HG02870 (cell line): ENCODE measurements around the gene BGN.

Source experiments
- ATAC-seq: cut with Tn5 transposase; IDR thresholded peaks from one replicate; pipeline ENCODE4 v1.9.1; 2021; ENCODE audit warnings: mild to moderate bottlenecking, moderate library complexity; ENCODE audit not compliant: unreplicated experiment

BGN gene

DNA sequence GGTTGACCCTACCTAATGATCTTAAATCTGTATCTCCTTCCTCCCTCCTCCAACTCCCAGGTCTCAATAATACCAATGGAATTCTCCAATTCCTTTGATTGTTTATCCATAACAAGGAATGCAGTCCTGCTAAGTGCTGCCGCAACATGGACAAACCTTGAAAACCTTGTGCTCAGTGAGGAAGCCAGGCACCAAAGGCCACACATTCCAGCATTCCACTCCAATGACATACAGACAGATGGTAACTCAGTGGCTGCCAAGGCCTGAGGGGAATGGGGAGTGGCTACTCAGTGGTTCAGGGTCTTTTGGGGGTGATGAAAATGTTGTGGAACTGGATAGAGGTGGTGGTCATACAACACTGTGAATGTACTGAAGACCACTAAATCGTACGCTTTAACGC, 34.8 kb upstream of the BGN start:
- ATAC-seq = no peak

GRCh38 chrX:153460826-153461225, 34.0 kb upstream of the BGN start:
- ATAC-seq = no peak

DNA sequence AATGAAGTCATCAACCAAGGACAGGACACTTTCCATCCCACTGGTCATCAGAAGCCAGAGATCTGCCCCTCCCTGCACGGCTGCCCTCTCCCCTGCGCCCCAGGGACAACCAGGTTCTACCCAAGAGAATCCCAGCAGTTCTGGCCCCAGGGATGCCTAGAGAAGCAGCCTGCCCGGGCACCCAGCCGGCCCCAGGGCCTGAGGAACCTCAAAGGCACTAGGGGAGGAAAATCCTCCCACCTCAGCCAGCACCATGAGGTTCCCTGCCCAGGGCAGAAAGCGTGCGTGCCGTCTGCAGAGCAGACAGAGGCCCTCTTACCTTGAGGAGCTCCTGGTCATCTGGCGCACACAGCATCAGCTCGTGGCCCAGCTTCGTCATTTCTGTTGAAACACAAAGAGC, 32.5 kb upstream of the BGN start:
- no peak for ATAC-seq

GRCh38 chrX:153463031-153463430, 31.7 kb upstream of the BGN start:
- no peak for ATAC-seq

GRCh38 chrX:153463556-153463955, 31.2 kb upstream of the BGN start:
- no peak for ATAC-seq

DNA sequence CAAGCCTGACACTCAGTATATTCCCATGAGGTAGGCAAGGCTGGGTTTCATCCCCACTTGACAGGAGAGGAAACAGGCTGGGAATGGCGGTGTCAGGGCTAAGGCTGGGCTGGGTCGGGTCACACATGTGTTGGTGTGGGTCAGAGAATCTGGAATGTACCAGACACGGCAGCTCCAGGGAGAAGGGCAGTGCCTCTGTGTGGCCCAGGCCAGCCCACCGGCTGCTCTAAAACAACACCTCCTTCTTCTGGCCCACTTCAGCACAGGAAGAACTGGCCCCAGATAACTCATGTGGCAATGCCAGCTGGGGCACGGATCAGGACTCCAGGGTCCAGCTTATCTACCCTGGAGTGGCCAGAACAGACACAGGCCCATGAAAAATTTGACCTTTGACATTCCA, 30.7 kb upstream of the BGN start:
- ATAC-seq = no peak

DNA sequence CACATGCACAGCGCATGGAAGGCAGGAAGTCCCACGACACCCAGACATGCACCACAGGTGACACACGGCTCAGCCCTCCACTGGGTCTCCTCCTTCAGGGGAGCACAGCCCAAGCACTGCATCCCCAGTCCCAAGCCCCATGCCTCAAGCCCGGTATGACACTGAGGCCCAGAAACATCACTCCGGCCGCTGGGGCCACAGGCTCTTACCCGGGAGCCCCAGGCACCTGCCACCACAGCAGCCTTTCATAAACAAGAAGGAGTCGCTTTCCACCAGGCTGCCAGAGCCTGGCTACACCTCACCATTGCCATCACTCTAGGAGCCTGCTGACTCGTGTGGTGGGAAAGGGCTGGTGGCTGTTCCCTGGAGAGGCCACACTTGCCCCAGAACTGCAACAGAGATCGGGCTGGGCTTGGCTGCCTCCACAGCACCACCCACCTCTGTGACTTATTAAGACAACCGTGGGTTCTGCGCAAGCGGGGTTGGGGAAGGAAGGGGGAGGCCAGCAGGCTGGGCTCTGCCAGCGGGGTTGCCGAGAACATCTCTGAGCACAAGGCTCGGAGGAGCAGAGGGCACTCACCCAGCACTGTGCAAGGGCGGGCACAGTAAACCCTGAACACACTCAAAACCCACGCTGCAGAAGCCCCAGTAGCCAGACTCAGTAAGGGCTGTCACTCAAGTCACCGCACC, 28.9 kb upstream of the BGN start:
- no peak for ATAC-seq

DNA sequence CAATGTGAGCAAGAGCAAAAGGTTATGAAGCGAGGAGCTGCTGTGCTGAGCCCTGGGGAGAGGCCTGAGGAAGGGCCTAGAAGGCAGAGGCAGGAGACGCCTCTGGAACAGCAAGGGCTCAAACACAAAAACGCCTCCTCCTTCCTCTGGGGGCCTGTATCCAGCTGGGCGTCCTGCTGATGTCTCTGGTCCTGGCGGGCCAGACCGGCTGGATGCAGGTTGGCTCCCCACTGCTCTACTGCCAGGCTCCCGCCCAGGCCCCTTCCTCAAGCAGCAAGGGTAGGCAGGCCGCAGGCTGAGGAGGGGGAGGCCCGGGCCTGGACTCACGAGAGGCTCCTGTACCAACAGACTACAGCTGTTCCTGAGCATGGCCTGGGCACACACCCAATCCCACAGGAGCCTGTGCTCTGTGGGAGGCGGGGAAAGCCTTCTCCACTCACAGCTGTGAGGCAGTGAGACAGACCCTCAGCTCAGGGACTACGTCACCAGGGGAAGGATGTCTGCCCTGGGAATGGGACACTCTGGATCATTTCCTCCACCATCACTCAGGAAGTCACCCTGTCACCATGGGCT, 26.7 kb upstream of the BGN start:
- ATAC-seq = no peak

GRCh38 chrX:153469811-153470410, 24.9 kb upstream of the BGN start:
- ATAC-seq = peak; percentile 31

DNA sequence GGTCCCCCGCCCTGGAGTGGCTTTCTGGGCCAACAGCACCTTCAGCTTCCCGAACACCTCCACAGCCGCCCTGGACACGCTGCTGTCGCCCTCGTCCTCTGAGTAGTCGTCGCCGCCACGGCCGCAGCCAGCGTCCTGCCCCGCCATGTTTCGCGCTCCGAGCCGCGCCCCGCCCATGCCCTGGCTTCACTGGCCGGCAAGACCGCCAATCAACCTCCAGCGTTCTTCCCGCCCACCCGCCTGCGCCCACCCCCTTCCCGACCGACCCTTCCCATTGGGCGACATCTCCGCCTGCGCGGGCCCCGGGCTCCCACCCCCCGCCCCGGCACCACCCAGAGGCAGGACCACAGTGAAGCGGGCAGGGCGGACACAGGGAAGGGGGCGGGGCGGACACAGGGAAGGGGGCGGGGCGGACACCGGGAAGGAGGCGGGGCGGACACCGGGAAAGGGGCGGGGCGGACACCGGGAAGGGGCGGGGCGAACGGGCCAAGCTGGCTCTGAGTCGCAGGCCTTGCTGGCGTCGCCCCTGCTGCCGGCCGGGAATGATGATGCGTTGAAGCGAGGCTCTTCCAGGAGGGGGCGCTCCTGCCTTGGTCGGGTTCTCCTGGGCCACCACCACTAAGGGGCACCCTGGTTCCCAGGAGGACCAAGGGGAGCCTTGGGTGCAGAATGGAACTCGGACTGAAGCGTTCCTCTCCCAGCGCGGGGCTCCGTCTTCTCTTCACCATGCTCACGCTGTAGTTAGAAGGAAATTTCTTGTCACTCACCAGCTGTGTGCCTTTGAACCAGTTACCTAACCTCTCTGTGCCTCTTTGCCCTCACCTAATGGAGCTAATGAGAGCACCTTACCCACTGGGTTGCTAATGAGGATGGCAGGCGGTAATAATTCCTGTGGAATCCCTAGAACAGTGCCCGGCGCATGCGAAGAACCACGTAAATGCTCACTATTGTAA, 24.1 kb upstream of the BGN start, which contains the start of gene HAUS7:
Gene HAUS7 (minus strand): TSS at position 166 of the 953 bp plus-strand sequence. CDS start 19 bp downstream, at position 147.
- peak; percentile 68 for ATAC-seq

DNA sequence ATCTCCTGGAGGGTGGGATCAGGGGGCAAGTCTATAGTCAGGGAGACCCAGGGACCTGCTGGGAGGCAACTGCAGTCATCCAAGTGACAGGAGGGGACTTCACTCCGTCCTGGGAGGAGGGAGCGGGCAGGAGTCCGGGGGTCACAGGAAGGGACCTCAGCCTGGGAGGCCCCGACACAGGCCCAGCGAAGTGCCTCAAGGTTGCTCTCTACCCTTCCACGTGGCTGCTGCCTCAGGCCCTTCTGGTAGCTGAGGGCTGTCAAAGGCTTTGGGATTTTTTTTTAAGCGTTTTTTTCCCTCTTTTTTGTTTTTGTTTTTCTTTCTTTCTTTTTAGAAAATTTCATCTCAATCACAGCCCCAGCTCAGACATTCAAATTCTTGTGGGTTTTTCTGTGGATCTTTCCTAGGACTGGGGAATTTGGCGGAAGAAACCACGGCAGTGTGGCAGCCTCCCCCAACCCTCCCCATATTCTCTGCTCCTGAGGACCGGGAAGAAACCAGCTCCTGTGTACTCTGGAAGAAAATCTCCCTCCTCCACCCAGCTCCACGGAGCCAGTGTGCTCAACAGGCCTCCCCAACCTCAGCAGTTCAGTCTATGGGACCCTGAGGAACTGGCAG, 23.0 kb upstream of the BGN start:
- no peak for ATAC-seq

- no peak for ATAC-seq
These were observed 21.7 kb upstream of the BGN start for GRCh38 chrX:153473126-153473525.

DNA sequence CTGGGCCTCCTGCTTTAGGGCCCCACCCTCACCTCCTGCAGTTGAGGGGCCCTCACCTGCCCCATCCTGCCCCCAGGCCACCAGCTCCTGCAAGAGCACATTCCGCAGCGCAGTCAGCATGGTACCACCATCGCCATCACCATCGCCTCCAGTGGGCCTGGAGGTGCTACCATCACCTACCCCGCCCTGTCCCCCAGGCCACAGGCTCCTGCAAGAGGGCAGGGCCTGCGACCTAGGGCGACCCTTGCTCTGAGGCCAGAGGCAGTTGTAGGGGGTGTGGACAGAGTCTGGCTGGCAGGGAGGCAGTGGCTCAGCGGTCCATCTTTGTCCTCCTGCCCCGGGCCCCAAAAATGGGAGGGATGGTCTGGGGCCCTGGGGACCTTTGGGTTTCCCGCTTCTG, 20.5 kb upstream of the BGN start:
- ATAC-seq = no peak

DNA sequence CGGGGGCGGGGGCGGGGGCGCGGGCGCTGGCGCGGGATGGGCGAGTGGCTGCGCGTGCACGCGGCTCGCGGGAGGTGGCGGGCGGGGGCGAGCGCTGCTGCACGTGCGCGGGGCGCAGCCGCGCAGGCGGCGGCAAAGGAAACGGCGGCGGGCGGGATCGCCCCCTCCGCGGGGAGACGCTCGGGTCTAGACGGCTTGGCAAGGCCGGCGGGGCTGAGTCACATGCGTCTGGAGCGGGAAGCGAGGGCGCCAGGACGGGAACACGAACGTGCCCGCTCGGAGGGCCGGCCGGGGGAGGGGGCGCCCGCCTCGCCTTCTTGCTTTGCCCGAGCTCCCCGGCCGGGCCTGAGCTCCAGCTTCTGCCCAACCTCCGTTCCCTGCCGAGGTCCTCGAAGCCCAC, 20.1 kb upstream of the BGN start:
- no peak for ATAC-seq

- ATAC-seq = no peak
These were observed 19.5 kb upstream of the BGN start for GRCh38 chrX:153475271-153475670.

DNA sequence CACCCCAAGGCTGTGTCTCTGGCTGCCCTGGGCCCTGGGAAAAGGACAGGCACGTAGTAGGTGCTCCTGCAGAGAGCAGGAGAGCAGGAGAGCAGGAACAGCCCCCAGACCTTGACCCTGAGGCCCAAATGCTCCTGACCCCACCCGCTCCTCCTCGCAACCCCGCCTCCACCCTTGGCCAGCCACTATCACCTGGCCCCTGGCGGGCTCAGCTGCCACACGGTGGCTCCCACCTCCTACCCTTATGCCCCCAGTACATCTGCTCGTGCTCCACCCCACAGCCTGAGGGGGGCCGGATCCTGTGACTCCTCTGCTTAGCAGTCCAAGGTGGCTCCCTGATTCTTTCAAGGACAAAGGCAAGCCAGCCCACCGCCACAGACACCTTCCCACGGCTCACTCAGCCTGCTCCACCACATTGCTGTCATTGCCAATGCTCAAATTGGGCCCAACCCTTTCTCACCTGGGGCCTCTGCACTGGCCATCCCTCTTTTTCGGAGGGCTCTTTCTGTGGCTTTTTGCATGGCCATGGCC, 19.0 kb upstream of the BGN start:
- ATAC-seq = no peak

DNA sequence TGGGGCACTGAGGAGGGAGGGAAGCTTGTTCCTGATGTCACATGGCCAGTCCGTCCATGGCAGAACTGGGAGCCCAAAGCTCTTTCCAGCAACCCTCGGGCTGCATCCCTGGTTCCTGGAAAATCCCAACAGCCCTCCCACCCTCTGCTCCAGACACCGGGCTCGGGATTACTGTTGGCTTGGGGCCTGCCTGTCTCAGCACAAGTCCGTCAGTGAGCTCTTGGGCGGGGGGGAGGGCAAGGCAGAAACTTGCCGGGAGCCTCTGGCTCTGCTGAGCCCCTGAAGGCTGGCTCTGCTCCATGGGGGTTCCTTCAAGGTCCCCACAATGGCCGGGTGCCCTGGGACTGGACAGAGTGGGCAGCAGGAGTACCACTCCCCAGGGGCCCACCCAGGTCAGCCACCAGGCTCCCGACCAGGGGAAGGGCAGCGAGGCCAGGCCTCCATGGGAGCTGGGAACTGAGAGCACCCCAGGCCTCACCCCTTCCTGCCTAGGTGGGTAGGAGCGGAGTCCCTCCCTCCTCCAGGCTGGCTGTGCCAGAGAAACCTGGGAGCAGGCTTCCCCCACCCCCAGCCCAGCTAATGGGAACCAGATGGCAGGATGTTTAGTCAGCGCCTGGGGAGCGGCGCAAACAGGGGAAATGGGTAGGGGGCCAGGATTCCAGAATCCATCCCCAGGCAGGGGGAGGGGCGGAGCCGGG, 18.0 kb upstream of the BGN start:
- no peak for ATAC-seq

GRCh38 chrX:153477364-153477857, 17.4 kb upstream of the BGN start:
- no peak for ATAC-seq

- ATAC-seq = no peak
These were observed 16.9 kb upstream of the BGN start for GRCh38 chrX:153477901-153478300.

- no peak for ATAC-seq
These were observed 16.0 kb upstream of the BGN start for GRCh38 chrX:153478746-153479145.
